ENCODE measurements around the gene GTF2F2. TPM values are rescaled to one million over a fixed set of nuclear protein-coding genes. Genes with fewer than 3 reads are reported as not detected.

The GTF2F2 gene
- total RNA-seq, 2 experiments from 2014 or later, result 20.1 to 25.1 TPM

DNA sequence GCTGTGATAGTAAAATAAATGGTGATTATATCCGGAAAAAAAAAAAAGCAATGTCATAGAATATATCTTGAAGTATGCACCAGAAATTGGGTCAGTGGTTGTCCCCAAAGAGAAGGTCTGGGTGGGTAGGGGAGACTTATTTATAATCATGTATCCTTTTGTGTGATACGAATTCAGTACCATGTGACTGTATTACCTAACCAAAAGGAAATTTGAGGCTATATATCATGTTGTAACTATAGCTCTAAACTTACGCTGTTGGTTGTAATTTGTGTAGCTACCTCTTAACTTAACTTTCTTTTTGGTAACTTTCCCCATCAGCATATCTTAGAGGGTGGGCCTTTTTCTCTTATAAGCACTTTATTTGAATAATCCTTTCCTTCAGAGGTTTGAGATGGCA, 105.7 kb downstream of the GTF2F2 start:
- intact Hi-C loops (cut with micrococcal nuclease; ENCODE audit: unreplicated experiment), result no loop called here
- no peaks in the 10 kb centered on the region for H3K79me2 ChIP-seq (ENCODE audit: insufficient read depth, low read depth, low read length)
- H3K27ac ChIP-seq (ENCODE audit: low read depth, low read length, poor library complexity, severe bottlenecking), result no peak overlapping the region
- CTCF ChIA-PET (ENCODE audit: unreplicated experiment), result no interaction called here
- no peaks in the 10 kb centered on the region for H3K9me3 ChIP-seq (ENCODE audit: low read length)
- POLR2A ChIA-PET, result interaction anchor here (0.5 to 1.5 kb wide), 6 partner anchors 11 to 78 kb away, joined by 3 to 4 read pairs (median 3); no protein-coding TSS in a partner anchor
- no peak overlapping the region for H3K4me3 ChIP-seq (ENCODE audit: low read depth, low read length, poor library complexity, severe bottlenecking)
- H2AFZ ChIP-seq (ENCODE audit: low read length), result no peak overlapping the region
- no peak for DNase-seq (ENCODE audit: low spot score)
- H3K4me2 ChIP-seq (ENCODE audit: low read length), result no peak overlapping the region
- no peaks in the 10 kb centered on the region for H3K36me3 ChIP-seq (ENCODE audit: insufficient read depth, low read length)
- no peaks in the 10 kb centered on the region for H3K9me2 ChIP-seq (ENCODE audit: insufficient read depth, low read length)
- BruUV-seq (replicated peaks), result no TSS peak
- no peak for TF ChIP-seq EZH2phosphoT487 (IDR thresholded peaks at IDR 0.05; ENCODE audit: borderline replicate concordance, low read depth, low read length)
- TF ChIP-seq, protein P1, sequence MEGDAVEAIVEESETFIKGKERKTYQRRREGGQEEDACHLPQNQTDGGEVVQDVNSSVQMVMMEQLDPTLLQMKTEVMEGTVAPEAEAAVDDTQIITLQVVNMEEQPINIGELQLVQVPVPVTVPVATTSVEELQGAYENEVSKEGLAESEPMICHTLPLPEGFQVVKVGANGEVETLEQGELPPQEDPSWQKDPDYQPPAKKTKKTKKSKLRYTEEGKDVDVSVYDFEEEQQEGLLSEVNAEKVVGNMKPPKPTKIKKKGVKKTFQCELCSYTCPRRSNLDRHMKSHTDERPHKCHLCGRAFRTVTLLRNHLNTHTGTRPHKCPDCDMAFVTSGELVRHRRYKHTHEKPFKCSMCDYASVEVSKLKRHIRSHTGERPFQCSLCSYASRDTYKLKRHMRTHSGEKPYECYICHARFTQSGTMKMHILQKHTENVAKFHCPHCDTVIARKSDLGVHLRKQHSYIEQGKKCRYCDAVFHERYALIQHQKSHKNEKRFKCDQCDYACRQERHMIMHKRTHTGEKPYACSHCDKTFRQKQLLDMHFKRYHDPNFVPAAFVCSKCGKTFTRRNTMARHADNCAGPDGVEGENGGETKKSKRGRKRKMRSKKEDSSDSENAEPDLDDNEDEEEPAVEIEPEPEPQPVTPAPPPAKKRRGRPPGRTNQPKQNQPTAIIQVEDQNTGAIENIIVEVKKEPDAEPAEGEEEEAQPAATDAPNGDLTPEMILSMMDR (conservative IDR thresholded peaks at IDR 0.05; ENCODE audit: low read length), result no peak
- H3K4me1 ChIP-seq (ENCODE audit: insufficient read depth, low read length, poor library complexity, severe bottlenecking), result no peaks in the 10 kb centered on the region
- H4K20me1 ChIP-seq (ENCODE audit: insufficient read depth, low read length), result no peaks in the 10 kb centered on the region

DNA sequence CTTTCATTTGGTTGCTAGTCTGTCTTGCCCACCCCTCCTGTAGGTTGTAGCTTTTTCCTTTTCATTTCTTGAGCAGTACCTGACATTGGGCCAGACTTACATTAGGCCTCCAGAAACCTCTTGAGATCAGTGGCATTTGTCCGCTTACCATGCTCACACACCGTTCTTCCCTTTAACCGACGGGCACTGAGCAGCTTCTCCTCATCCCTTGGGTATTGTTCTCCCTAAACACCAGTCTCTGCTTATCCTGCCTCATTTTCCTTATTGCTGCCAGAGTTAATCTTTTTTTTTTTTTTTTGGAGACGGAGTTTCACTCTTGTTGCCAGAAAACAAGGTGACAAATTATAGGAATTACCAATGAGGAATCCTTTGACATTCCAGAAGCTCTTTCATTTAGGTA, 107.7 kb downstream of the GTF2F2 start:
- Histone ChIP-seq H3K4me1 (ENCODE audit: insufficient read depth, low read length, poor library complexity, severe bottlenecking) (no peaks in the 10 kb centered on the region), H2AFZ (ENCODE audit: low read length) (no peak overlapping the region), H3K4me3 (ENCODE audit: low read depth, low read length, poor library complexity, severe bottlenecking) (no peak overlapping the region), H3K79me2 (ENCODE audit: insufficient read depth, low read depth, low read length) (no peaks in the 10 kb centered on the region), H3K27ac (ENCODE audit: low read depth, low read length, poor library complexity, severe bottlenecking) (no peak overlapping the region), H3K36me3 (ENCODE audit: insufficient read depth, low read length) (no peaks in the 10 kb centered on the region), H3K4me2 (ENCODE audit: low read length) (no peak overlapping the region), H3K9me2 (ENCODE audit: insufficient read depth, low read length) (no peaks in the 10 kb centered on the region), H4K20me1 (ENCODE audit: insufficient read depth, low read length) (no peaks in the 10 kb centered on the region), H3K9me3 (ENCODE audit: low read length) (no peaks in the 10 kb centered on the region)
- CTCF ChIA-PET (ENCODE audit: unreplicated experiment), result interaction anchor here (0.6 kb wide), 1 partner anchor 30 kb away, joined by 3 read pairs; no protein-coding TSS in a partner anchor
- BruUV-seq (replicated peaks), result no TSS peak
- DNase-seq (ENCODE audit: low spot score), result no peak
- no peak for TF ChIP-seq EZH2phosphoT487 (IDR thresholded peaks at IDR 0.05; ENCODE audit: borderline replicate concordance, low read depth, low read length)
- TF ChIP-seq, protein P1 (conservative IDR thresholded peaks at IDR 0.05; ENCODE audit: low read length), result no peak
- POLR2A ChIA-PET, result interaction anchor here (0.6 to 0.8 kb wide), 3 partner anchors 107 to 168 kb away, joined by 3 to 4 read pairs (median 4); partner anchors contain the start of gene GTF2F2
- intact Hi-C loops (cut with micrococcal nuclease; ENCODE audit: unreplicated experiment), result no loop called here

DNA sequence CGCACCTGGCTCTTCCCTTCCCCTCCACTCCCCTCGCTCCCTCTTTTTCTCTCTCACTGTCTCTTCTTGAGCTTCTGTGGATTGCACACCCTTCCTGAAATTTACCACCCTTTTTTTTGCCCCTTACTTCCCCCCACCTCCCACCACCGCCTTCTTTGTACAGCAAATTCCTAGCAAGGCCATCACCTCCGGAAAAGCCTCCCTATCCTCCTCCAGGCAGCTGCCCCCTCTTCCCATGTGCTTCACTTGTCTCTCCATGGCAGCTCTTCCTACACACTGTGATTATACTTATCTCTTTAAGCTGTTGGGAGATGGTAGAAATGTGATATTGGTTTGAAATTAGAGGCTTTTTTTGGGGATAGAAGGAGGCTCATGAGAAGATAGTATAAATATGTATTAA, 108.9 kb downstream of the GTF2F2 start:
- TF ChIP-seq EZH2phosphoT487 (IDR thresholded peaks at IDR 0.05; ENCODE audit: borderline replicate concordance, low read depth, low read length), result no peak
- Histone ChIP-seq H3K36me3 (ENCODE audit: insufficient read depth, low read length) (no peaks in the 10 kb centered on the region), H3K4me1 (ENCODE audit: insufficient read depth, low read length, poor library complexity, severe bottlenecking) (no peaks in the 10 kb centered on the region), H3K79me2 (ENCODE audit: insufficient read depth, low read depth, low read length) (no peaks in the 10 kb centered on the region), H3K4me3 (ENCODE audit: low read depth, low read length, poor library complexity, severe bottlenecking) (no peak overlapping the region), H3K4me2 (ENCODE audit: low read length) (no peak overlapping the region), H2AFZ (ENCODE audit: low read length) (no peak overlapping the region), H4K20me1 (ENCODE audit: insufficient read depth, low read length) (no peaks in the 10 kb centered on the region), H3K9me2 (ENCODE audit: insufficient read depth, low read length) (no peaks in the 10 kb centered on the region), H3K9me3 (ENCODE audit: low read length) (no peaks in the 10 kb centered on the region), H3K27ac (ENCODE audit: low read depth, low read length, poor library complexity, severe bottlenecking) (no peak overlapping the region)
- ChIA-PET CTCF (ENCODE audit: unreplicated experiment) (no interaction called here), POLR2A (interaction anchor here (0.6 to 1.7 kb wide), 4 partner anchors 37 to 182 kb away, joined by 3 to 5 read pairs (median 4); no protein-coding TSS in a partner anchor)
- no peak for DNase-seq (ENCODE audit: low spot score)
- intact Hi-C loops (cut with micrococcal nuclease; ENCODE audit: unreplicated experiment), result no loop called here
- BruUV-seq (replicated peaks), result no TSS peak
